SW480 (cell line): ENCODE data around the gene PHKB.
"Not testable (repeated sequence)": the region's sequence is repeated elsewhere in the genome, so short reads cannot be mapped to it uniquely, and the experiment has no call there.

ENCODE experiments used
- DNase-seq: peaks from one replicate; pipeline ENCODE4 v3.0.0-alpha.2; 2016; ENCODE audit warnings: low spot score

PHKB gene

GRCh38 chr16:47460711-47461597 lies at the start of gene PHKB, which contains the start of gene ITFG1:
TSS of gene PHKB (plus strand) at chr16:47461331. CDS start at chr16:47461351, 20 bp downstream.
TSS of gene ITFG1 (minus strand) at chr16:47461063. CDS start at chr16:47461045, 18 bp downstream.
- DNase-seq = peak; percentile 90

- no peak for DNase-seq
Measured at GRCh38 chr16:47413041-47413440, 48.1 kb upstream of the PHKB start.

- no peak for DNase-seq
Measured at GRCh38 chr16:47416869-47417268, 44.3 kb upstream of the PHKB start.

GRCh38 chr16:47424846-47425245 lies 36.3 kb upstream of the PHKB start:
- DNase-seq = no peak

GRCh38 chr16:47426806-47427205 lies 34.3 kb upstream of the PHKB start:
- DNase-seq = no peak

GRCh38 chr16:47431960-47432359 lies 29.2 kb upstream of the PHKB start:
- DNase-seq = no peak

GRCh38 chr16:47434274-47434673 lies 26.9 kb upstream of the PHKB start:
- not testable (repeated sequence) for DNase-seq

- not testable (repeated sequence) for DNase-seq
Measured at GRCh38 chr16:47440066-47440465, 21.1 kb upstream of the PHKB start.

- not testable (repeated sequence) for DNase-seq
Measured at GRCh38 chr16:47442884-47443283, 18.2 kb upstream of the PHKB start.

- DNase-seq = no peak
Measured at GRCh38 chr16:47446431-47446830, 14.7 kb upstream of the PHKB start.

- no peak for DNase-seq
Measured at GRCh38 chr16:47448830-47449575, 12.1 kb upstream of the PHKB start.

- DNase-seq = no peak
Measured at GRCh38 chr16:47449788-47450187, 11.3 kb upstream of the PHKB start.

GRCh38 chr16:47458331-47458730 lies 2.8 kb upstream of the PHKB start:
- no peak for DNase-seq

- DNase-seq = no peak
Measured at GRCh38 chr16:47459603-47460002, 1.5 kb upstream of the PHKB start.

GRCh38 chr16:47460359-47460710 lies 796 bp upstream of the PHKB start:
- DNase-seq = peak; percentile 2

- peak; percentile 42 for DNase-seq
Measured at GRCh38 chr16:47461598-47462266, 601 bp downstream of the PHKB start.

GRCh38 chr16:47463771-47464624 lies 2.9 kb downstream of the PHKB start:
- no peak for DNase-seq

GRCh38 chr16:47465919-47466630 lies 4.9 kb downstream of the PHKB start:
- no peak for DNase-seq

- DNase-seq = no peak
Measured at GRCh38 chr16:47467501-47467900, 6.4 kb downstream of the PHKB start.

- not testable (repeated sequence) for DNase-seq
Measured at GRCh38 chr16:47468070-47468689, 7.0 kb downstream of the PHKB start.
